IPS-15b (cell line): Measurements from ENCODE around the gene TRABD2B.

Experiments
- H3K27me3 ChIP-seq: one replicate; pipeline ENCODE4 v1.6.1; 2013; ENCODE audit warnings: low read length; ENCODE audit not compliant: control insufficient read depth, insufficient read depth
- H3K36me3 ChIP-seq: one replicate; pipeline ENCODE4 v1.6.1; 2013; ENCODE audit warnings: low read length; ENCODE audit not compliant: control insufficient read depth, insufficient read depth
- H3K4me1 ChIP-seq: one replicate; pipeline ENCODE4 v1.6.1; 2013; ENCODE audit warnings: mild to moderate bottlenecking, low read length; ENCODE audit not compliant: control insufficient read depth, insufficient read depth
- H3K4me3 ChIP-seq: one replicate; pipeline ENCODE4 v1.5.1; 2013; ENCODE audit warnings: low read depth, low read length
- H3K9ac ChIP-seq: one replicate; pipeline ENCODE4 v1.6.1; 2013; ENCODE audit warnings: low read depth, mild to moderate bottlenecking, low read length
- H3K9me3 ChIP-seq: one replicate; pipeline ENCODE4 v1.6.1; 2013; ENCODE audit warnings: mild to moderate bottlenecking, low read length; ENCODE audit not compliant: control insufficient read depth, insufficient read depth

Gene TRABD2B

GRCh38 chr1:47818682-47819573 is 178.3 kb downstream of the TRABD2B start:
- no peaks in the 10 kb centered on the region for H3K36me3 ChIP-seq
- no peak overlapping the region for H3K9ac ChIP-seq
- H3K27me3 ChIP-seq, result no peaks in the 10 kb centered on the region
- no peaks in the 10 kb centered on the region for H3K9me3 ChIP-seq
- H3K4me3 ChIP-seq, result no peak overlapping the region
- H3K4me1 ChIP-seq, result no peaks in the 10 kb centered on the region

- H3K9me3 ChIP-seq, result no peaks in the 10 kb centered on the region
- no peaks in the 10 kb centered on the region for H3K4me1 ChIP-seq
- no peaks in the 10 kb centered on the region for H3K36me3 ChIP-seq
Measured at GRCh38 chr1:47817861-47818260, 179.3 kb downstream of the TRABD2B start.

GRCh38 chr1:47816325-47817071 is 180.7 kb downstream of the TRABD2B start:
- H3K9ac ChIP-seq, result no peak overlapping the region
- no peaks in the 10 kb centered on the region for H3K27me3 ChIP-seq
- H3K36me3 ChIP-seq, result no peaks in the 10 kb centered on the region
- no peaks in the 10 kb centered on the region for H3K4me1 ChIP-seq
- no peak overlapping the region for H3K4me3 ChIP-seq
- no peaks in the 10 kb centered on the region for H3K9me3 ChIP-seq

More at GRCh38 chr1:47817861-47818260, 179.3 kb downstream of the TRABD2B start:
- Histone ChIP-seq H3K9ac (no peak overlapping the region), H3K4me3 (no peak overlapping the region), H3K27me3 (no peaks in the 10 kb centered on the region)

- H3K4me1 ChIP-seq, result no peaks in the 10 kb centered on the region
- no peaks in the 10 kb centered on the region for H3K9me3 ChIP-seq
- H3K36me3 ChIP-seq, result no peaks in the 10 kb centered on the region
- no peak overlapping the region for H3K4me3 ChIP-seq
- H3K9ac ChIP-seq, result no peak overlapping the region
- H3K27me3 ChIP-seq, result no peaks in the 10 kb centered on the region
Measured at GRCh38 chr1:47814612-47815395, 182.4 kb downstream of the TRABD2B start.

- H3K9ac ChIP-seq, result no peak overlapping the region
- no peaks in the 10 kb centered on the region for H3K4me1 ChIP-seq
- no peaks in the 10 kb centered on the region for H3K36me3 ChIP-seq
- no peaks in the 10 kb centered on the region for H3K27me3 ChIP-seq
- H3K9me3 ChIP-seq, result no peaks in the 10 kb centered on the region
- no peak overlapping the region for H3K4me3 ChIP-seq
Measured at GRCh38 chr1:47813970-47814369, 183.2 kb downstream of the TRABD2B start.

GRCh38 chr1:47812904-47813514 is 184.2 kb downstream of the TRABD2B start:
- Histone ChIP-seq H3K4me1 (no peaks in the 10 kb centered on the region), H3K9ac (no peak overlapping the region), H3K4me3 (no peak overlapping the region), H3K36me3 (no peaks in the 10 kb centered on the region), H3K27me3 (no peaks in the 10 kb centered on the region), H3K9me3 (no peaks in the 10 kb centered on the region)

- Histone ChIP-seq H3K9me3 (no peaks in the 10 kb centered on the region), H3K36me3 (no peaks in the 10 kb centered on the region), H3K9ac (no peak overlapping the region), H3K4me3 (no peak overlapping the region), H3K4me1 (no peaks in the 10 kb centered on the region), H3K27me3 (no peaks in the 10 kb centered on the region)
Measured at GRCh38 chr1:47810964-47811682, 186.1 kb downstream of the TRABD2B start.

- Histone ChIP-seq H3K36me3 (no peaks in the 10 kb centered on the region), H3K9ac (no peak overlapping the region), H3K27me3 (no peaks in the 10 kb centered on the region), H3K4me3 (no peak overlapping the region), H3K4me1 (no peaks in the 10 kb centered on the region), H3K9me3 (no peaks in the 10 kb centered on the region)
Measured at GRCh38 chr1:47809301-47810084, 187.7 kb downstream of the TRABD2B start.

- Histone ChIP-seq H3K36me3 (no peaks in the 10 kb centered on the region), H3K27me3 (no peaks in the 10 kb centered on the region), H3K4me1 (no peaks in the 10 kb centered on the region)
Measured at GRCh38 chr1:47808612-47809011, 188.6 kb downstream of the TRABD2B start.

GRCh38 chr1:47805921-47806361 is 191.2 kb downstream of the TRABD2B start:
- H3K4me1 ChIP-seq, result no peaks in the 10 kb centered on the region
- no peaks in the 10 kb centered on the region for H3K27me3 ChIP-seq
- no peak overlapping the region for H3K4me3 ChIP-seq
- no peaks in the 10 kb centered on the region for H3K9me3 ChIP-seq
- H3K36me3 ChIP-seq, result no peaks in the 10 kb centered on the region
- H3K9ac ChIP-seq, result no peak overlapping the region

More at GRCh38 chr1:47808612-47809011, 188.6 kb downstream of the TRABD2B start:
- no peak overlapping the region for H3K9ac ChIP-seq
- H3K9me3 ChIP-seq, result no peaks in the 10 kb centered on the region
- no peak overlapping the region for H3K4me3 ChIP-seq
